Measurements from ENCODE around the gene CZIB.

CZIB gene

GRCh38 chr1:53220171-53220961 is at the start of gene CZIB:
Gene CZIB (minus strand): TSS chr1:53220634. CDS start chr1:53220575, 59 bp downstream.
- DNase-seq (ENCODE audit: low read depth): peak; percentile 90

DNA sequence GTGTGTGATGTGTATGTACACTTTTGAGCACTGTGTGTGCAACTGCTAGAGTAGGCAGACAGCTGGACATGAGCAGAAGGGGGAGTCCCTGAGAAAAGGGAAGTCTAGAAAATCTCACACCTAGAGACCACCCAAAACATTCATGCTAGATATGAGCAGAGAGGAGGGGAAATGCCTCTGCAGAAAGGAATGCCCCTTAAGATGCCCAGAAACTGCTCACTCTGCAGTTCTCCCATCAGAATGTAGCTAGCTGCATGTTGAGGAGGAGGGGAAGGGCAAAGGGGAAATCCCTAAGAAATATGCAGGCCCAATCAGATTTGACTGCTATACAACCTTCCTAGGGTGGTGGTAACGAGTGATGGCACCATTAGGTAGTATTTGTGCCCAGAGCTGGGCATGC is 49.7 kb upstream of the CZIB start:
- DNase-seq (ENCODE audit: low read depth): no peak

GRCh38 chr1:53267761-53268160 is 47.3 kb upstream of the CZIB start:
- DNase-seq (ENCODE audit: low read depth): no peak

DNA sequence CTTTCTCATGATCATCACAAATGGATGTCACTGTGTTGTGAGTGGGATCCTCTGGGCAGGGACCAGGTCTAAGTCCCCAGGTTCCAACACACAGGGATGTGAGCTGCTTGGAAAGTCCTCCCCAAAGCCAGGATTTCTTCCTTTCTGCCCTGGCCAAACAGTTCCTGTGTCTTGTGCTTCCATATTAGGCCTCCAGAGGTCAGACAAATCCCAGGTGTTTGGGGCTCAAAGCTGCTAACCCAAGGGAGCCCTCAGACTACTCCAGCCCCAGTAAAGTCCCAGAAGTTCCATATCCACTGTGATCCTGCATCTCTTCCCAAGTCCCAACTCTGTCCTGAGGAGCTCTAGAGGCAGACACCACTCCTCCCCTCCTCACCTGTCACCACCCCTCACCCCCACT is 45.6 kb upstream of the CZIB start:
- DNase-seq (ENCODE audit: low read depth): no peak

DNA sequence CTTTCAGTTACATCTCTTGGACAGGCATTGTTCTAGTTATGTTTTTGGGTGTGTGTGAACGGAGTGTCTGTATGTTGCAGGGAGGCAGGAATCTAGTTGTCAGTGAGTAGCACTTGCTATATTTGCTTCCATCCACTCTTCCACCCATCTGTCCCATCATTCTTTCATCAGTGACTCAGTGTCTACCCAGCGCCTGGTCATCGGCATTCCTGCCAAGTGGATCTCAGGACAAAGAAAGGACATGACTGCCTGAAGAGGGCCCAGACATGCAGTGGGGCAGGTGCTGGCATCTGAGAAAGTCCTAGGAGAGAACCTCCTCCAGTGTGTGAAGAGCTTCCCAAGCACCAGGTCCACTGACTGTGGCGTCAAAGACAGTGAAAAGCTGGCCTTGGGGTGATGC is 45.1 kb upstream of the CZIB start:
- DNase-seq (ENCODE audit: low read depth): no peak

DNA sequence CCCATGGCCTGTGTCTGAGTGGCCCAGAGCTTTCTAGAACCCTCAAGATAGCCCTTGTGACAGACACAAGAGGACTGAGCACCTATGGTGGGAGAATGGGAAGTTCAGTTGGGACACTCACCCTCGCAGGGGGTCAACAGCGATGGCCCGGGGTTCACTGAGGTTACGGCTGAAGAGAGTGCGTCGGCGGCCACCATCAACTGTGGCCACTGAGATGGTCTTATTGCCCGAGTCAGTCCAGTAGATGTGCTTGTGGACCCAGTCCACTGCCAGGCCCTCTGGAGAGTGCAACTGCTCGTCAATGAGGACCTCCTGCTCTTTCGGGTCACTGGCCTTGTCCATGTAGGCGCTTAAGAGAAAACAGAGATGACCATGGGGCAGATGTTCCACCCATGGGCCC is 43.6 kb upstream of the CZIB start:
- no peak for DNase-seq (ENCODE audit: low read depth)

DNA sequence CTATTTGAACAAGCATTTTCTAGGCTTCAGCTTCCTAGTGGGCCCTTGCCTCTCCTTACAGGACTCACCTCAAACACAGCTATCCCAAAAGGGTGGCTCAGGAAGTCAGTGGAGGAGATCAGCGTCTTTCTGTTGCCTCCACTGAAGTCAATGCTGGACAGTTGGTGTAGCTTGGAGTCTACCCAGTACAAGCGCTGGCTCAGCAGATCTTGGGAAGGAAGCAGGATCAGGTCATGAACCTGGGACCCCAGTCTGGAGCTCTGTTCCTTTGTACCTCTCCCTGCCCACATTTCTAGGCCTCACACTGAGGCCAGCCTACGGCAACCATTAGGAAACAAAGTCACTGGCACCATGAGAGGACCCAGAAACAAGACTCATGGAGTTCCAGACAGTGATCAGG is 41.6 kb upstream of the CZIB start:
- no peak for DNase-seq (ENCODE audit: low read depth)

- DNase-seq (ENCODE audit: low read depth): no peak
These were observed 40.3 kb upstream of the CZIB start for GRCh38 chr1:53260631-53261247.

DNA sequence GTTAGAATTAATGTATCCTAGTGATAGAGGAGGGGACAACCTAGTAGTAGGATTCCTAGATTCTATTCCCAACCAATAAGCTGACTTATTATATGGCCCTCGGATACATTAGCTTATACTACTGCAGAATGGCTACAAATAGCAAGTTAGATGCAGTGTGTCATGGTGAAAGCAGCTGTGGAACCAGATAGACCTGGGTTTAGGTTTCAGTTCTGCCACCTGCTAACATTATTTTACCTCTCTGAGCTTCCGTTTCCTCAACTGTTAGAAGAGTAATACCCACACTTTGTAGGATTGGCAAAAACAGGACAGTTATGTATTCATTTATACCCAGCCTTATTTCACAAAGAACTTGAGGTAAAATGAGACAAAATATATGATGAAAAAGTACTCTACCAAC is 39.5 kb upstream of the CZIB start:
- DNase-seq (ENCODE audit: low read depth): no peak

DNA sequence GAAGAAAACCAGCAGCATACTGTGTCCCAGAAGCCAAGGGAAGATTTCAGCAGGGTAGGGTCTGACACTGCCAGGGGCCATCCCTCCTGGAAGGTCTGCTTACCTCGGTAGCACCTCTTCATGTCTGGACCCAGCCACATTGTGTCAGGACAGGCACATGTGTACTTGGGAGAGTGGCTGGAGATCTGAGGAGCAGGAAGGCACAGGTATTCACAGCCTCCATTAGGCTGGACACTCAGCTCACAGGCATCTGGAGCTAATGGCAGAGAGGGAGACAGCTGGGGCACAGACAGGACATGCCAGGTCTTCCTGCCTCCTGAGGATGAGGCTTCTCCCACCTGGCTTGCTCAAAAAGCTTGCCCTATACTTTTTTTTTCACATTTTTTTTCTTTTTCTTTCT is 37.8 kb upstream of the CZIB start:
- DNase-seq (ENCODE audit: low read depth): no peak

DNA sequence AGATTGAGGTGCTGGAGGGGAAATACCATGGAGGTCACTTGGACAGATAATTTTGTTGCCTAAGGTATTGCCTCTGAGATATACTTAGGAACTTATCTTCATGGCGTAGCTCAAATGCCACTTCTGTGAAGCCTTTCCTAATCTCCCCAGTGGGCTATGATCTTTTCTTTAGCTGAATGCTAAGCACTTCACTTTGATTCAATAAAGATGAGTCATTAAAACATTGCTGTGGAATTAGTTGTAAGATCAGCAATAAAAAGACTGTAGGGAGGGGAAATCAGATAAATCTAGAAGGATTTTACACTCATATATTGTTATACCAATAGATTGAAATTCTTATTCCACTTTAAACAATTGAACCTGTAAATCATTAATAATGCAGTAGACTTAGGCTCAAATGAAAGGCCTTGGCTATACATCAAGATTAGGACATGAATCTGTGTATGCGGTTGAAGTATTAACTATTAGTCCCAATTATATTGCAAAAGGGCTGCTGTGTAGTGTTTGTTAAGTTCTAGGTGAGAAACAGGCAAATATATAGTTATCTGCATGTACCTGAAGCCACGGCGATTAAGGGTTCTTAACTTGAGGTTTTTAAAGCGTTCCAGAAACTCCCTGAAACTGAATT is 37.1 kb upstream of the CZIB start:
- no peak for DNase-seq (ENCODE audit: low read depth)

DNA sequence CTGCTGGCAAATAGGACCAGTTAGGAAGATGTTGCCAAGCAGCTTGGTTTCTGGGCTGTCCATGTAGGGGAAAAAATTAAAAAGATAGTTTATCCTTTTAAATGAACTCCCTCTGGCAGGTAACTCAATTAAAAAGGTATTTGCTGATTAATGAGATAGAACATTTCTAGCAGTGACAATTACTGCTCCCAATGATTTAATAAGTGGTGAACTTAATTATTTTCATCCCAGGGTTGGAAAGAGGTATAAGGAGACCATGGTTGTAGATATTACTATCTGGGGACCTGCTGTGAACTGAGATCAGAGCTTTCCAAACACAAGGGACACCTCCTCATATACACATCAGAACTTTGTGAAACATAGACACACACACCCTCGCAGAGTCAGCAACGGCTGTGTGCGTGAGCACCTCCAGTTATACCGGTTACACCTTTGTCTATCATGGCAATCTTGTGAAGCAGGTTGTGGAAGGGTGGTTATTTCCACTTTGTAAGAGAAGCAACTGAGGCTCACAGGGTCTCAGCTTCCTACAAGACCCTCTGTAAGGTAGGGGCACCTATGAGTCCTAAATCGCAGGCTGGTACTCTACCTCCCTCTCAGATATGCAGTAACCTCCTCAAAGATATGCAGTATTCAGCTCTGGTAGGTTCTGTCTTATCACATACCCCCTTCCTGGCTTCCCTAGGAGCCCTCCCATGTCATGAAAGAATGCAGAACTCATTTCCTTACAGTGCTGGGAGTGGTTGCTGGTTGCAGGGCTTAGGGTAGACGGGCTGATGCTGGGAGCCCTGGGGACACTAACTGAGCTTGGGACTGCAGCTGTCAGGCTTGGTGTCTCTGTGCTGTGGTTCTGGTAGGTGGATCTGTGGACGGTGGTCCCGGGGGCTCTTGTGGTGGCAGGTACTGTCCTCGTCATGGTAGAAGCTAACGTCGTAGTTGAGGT is 36.3 kb upstream of the CZIB start:
- DNase-seq (ENCODE audit: low read depth): no peak

DNA sequence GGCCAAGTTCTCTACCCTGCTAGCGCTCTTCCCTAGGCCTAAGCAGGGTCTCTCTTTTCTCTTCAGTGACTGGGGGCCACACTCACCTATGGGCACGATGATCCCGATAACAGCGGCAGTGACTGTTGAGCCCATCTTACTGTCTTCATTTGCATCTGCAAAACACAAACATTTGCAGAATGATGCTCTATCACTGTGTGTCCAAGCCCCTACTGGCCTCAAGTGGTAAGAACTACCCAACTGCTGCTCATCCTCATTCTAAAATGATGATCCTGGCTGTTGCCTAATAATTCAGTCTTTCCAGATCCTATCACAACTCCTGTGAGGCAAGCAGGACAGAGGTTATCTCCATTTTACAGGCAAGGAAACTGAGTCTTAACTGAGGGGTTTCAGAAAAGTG is 34.6 kb upstream of the CZIB start:
- DNase-seq (ENCODE audit: low read depth): no peak

- no peak for DNase-seq (ENCODE audit: low read depth)
These were observed 33.7 kb upstream of the CZIB start for GRCh38 chr1:53254011-53254640.

DNA sequence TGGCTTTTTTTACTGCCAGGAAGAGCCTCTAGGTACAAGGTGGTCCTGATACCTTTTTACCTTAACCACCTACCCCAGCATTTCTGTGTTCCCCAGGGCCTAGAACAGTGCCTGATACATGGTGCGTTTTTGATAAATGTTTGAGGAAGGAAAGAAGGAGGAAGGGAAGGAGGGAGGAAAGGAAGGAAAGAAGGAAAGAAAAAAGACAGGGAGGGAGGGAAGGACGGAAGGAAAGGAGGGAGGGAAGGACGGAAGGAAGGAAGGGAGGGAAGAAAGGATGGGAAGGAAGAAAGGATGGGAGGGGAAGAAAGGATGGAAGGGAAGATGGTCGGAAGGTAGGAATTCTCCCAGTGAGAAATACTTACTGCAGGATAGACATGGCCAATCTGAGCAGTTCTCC is 29.9 kb upstream of the CZIB start:
- DNase-seq (ENCODE audit: low read depth): no peak

GRCh38 chr1:53249706-53250105 is 29.3 kb upstream of the CZIB start:
- DNase-seq (ENCODE audit: low read depth): no peak

- DNase-seq (ENCODE audit: low read depth): no peak
These were observed 26.1 kb upstream of the CZIB start for GRCh38 chr1:53246261-53247134.

GRCh38 chr1:53244141-53244540 is 23.7 kb upstream of the CZIB start:
- no peak for DNase-seq (ENCODE audit: low read depth)

GRCh38 chr1:53242381-53242780 is 21.9 kb upstream of the CZIB start:
- no peak for DNase-seq (ENCODE audit: low read depth)

DNA sequence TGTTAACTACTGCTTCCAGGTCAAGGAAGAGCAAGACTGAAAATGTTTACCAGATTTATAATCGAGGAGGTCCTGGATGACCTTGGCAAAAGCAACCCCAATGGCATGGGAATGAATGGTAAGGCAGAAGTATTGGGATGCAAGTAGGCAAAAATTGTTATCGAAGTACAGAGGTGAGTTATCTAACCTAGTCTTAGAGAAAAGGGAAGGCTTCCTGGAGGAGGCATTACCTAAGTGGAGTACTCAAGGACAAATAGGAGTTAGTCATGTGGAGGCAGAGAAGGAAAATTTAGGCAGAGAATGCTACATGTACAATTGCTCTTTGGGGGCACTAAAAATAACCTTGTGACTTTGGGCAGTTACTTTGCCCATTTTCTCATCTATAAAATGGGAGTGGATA is 21.4 kb upstream of the CZIB start:
- no peak for DNase-seq (ENCODE audit: low read depth)
